Skeletal muscle tissue (tissue), 4 donors: ENCODE data around the gene TPPP2. TPM values are rescaled to one million over a fixed set of nuclear protein-coding genes. Genes with fewer than 3 reads are reported as not detected.

Source experiments
- H3K27ac ChIP-seq: one replicate; pipeline ENCODE4 v1.7.0; 2013; ENCODE audit warnings: mild to moderate bottlenecking, low read depth, low read length, inconsistent platforms
- H3K27me3 ChIP-seq, 3 donors: one replicate each; pipeline ENCODE4 v1.7.0; 2013; ENCODE audit warnings: low read length in 3 of 3; ENCODE audit not compliant: control insufficient read depth in 3 of 3, insufficient read depth in 3 of 3
- H3K36me3 ChIP-seq, 3 donors: one replicate each; pipeline ENCODE4 v1.7.0; 2013; ENCODE audit warnings: low read length in 3 of 3; ENCODE audit not compliant: control insufficient read depth in 3 of 3, insufficient read depth in 3 of 3
- H3K4me1 ChIP-seq, 3 donors: one replicate each; pipeline ENCODE4 v1.7.0; 2013; ENCODE audit warnings: low read length in 3 of 3, mild to moderate bottlenecking in 3 of 3; ENCODE audit not compliant: control insufficient read depth in 3 of 3, insufficient read depth in 3 of 3
- H3K4me3 ChIP-seq, 3 donors: one replicate each; pipeline ENCODE4 v1.7.0; 2013; ENCODE audit warnings: low read length in 3 of 3
- H3K9ac ChIP-seq, 3 donors: one replicate each; pipeline ENCODE4 v1.7.0; 2013; ENCODE audit warnings: low read length in 3 of 3, mild to moderate bottlenecking in 3 of 3, moderate library complexity in 2 of 3, low read depth in 1 of 3
- H3K9me3 ChIP-seq, 3 donors: one replicate each; pipeline ENCODE4 v1.7.0; 2013; ENCODE audit warnings: low read length in 3 of 3; ENCODE audit not compliant: control insufficient read depth in 3 of 3
- total RNA-seq: library from RNA; depleted of rRNA; stranded (reverse); fragments of >200 nt; gene quantifications from one replicate; pipeline ENCODE4 v1.2.3, GENCODE V29; 2014
- donor health status: Osteomylitis.

The TPPP2 gene
- total RNA-seq, 1 donor from 2014 or later = not detected

DNA sequence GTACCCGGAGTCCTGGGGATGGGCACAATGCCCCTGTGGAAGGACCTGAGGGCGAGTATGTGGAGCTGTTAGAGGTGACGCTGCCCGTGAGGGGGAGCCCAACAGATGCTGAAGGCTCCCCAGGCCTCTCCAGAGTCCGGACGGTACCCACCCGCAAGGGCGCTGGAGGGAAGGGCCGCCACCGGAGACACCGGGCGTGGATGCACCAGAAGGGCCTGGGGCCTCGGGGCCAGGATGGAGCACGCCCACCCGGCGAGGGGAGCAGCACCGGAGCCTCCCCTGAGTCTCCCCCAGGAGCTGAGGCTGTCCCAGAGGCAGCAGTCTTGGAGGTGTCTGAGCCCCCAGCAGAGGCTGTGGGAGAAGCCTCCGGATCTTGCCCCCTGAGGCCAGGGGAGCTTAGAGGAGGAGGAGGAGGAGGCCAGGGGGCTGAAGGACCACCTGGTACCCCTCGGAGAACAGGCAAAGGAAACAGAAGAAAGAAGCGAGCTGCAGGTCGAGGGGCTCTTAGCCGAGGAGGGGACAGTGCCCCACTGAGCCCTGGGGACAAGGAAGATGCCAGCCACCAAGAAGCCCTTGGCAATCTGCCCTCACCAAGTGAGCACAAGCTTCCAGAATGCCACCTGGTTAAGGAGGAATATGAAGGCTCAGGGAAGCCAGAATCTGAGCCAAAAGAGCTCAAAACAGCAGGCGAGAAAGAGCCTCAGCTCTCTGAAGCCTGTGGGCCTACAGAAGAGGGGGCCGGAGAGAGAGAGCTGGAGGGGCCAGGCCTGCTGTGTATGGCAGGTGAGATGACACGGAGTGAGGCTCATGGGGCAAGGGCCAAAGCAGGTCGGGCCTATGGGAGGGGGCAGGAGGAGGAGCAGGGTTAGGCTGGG, 44.6 kb downstream of the TPPP2 start:
- Histone ChIP-seq H3K27ac (no peak overlapping the region), H3K36me3 (peaks cover 50 to 57% (median 51%) of the 10 kb centered on the region in 3 donors), H3K9ac (no peak overlapping the region), H3K9me3 (no peaks in the 10 kb centered on the region), H3K4me3 (no peak overlapping the region), H3K27me3 (no peaks in the 10 kb centered on the region), H3K4me1 (peaks cover 18 to 30% (median 19%) of the 10 kb centered on the region in 3 donors)

DNA sequence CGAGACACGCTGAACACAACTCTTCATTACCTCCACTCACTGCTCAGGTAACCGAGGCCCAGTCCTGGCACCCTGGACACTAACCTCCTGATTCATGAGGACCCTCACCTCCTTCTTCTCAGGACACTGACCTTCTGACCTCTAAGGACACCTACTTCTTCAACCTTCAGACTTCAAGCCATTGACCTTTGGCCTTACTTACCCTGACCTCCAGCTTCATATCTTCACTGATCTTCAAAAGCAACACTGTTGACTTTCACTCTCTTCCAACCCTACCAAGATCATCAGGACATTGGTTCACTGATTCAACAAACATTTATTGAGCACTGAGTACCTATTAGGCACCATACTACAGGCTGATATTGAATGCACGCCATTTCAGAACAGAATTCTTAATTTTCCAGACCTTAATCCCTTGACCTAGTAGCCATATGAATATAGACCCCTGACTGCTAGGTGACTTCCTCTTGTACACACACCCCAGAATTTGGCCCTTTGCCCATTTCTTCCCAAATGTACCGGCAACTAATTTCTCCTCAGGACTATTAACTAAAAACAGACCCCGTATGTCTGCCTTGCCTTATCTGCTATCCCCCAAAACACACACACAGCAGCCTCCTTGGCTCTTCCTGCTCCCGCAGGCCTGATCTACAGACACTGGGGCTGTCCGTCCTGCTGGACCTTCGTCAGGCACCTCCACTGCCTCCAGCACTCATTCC, 45.9 kb downstream of the TPPP2 start:
- Histone ChIP-seq H3K9me3 (no peaks in the 10 kb centered on the region), H3K4me1 (peaks cover 13 to 25% (median 16%) of the 10 kb centered on the region in 3 donors), H3K27ac (no peak overlapping the region), H3K27me3 (no peaks in the 10 kb centered on the region), H3K4me3 (no peak overlapping the region), H3K36me3 (peaks cover 63 to 69% (median 64%) of the 10 kb centered on the region in 3 donors), H3K9ac (no peak overlapping the region)

DNA sequence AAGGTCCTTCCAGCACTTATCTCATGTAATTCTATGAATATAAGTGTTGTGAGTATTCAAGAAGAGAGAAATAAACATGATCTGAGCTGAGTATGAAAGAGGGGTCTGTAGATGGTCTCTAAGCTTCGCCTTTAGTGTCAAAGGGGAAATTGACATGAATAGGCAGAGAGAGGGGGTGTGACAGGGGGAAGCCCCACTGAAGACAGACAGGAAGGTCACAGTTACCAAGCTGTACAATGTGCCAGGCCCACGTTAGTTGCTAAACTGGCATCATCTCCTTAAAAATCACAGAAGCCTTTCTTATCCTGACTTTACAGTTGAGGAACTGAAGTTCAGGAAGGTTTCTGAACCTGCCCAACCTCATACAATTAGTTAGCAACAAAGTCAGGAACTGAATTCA, 47.7 kb downstream of the TPPP2 start:
- Histone ChIP-seq H3K4me3 (no peak overlapping the region), H3K9ac (no peak overlapping the region), H3K36me3 (peaks cover 78 to 85% (median 79%) of the 10 kb centered on the region in 3 donors), H3K27ac (no peak overlapping the region), H3K4me1 (peaks cover 4 to 9% (median 4%) of the 10 kb centered on the region in 3 donors), H3K27me3 (no peaks in the 10 kb centered on the region), H3K9me3 (no peaks in the 10 kb centered on the region)

DNA sequence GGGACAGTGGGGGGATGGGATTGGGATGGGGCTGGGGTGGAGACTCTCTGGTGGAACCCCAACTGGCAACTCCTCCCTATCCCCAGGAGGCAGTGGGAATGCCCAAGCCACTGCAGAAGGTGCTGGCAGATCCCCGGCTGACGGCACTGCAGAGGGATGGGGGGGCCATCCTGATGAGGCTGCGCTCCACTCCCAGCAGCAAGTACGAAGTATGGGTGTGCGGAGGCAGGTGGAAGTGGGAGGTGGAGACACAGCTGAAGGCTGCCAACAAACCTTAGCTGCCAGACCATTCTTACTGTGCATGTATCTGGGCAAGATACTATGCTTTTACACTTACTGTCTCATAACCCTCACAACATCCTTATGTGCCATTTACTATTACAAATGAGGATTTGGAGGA, 48.3 kb downstream of the TPPP2 start:
- peaks cover 0 to 3% (median under 1%) of the 10 kb centered on the region in 3 donors for H3K4me1 ChIP-seq
- no peaks in the 10 kb centered on the region for H3K9me3 ChIP-seq
- no peak overlapping the region for H3K4me3 ChIP-seq
- H3K27me3 ChIP-seq = no peaks in the 10 kb centered on the region
- H3K9ac ChIP-seq = no peak overlapping the region
- H3K36me3 ChIP-seq = peaks cover 79 to 85% (median 79%) of the 10 kb centered on the region in 3 donors
- no peak overlapping the region for H3K27ac ChIP-seq

DNA sequence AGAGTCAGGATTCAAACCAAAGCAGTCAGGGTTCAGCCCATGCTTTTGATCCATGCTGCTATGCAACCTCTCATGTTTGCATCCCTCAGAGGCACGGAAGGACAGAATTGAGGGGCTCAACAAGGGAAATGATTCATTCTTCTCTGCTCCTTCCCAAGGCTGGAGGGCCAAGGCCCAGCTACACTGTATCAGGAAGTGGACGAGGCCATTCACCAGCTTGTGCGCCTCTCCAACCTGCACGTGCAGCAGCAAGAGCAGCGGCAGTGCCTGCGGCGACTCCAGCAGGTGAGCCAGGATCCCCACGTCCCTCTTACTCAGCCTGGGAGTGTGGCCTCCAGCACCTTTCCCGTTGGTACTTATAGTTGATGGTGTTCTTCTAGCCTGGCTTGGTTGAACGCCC, 48.7 kb downstream of the TPPP2 start:
- Histone ChIP-seq H3K27ac (no peak overlapping the region), H3K4me1 (peaks cover 0 to 3% (median 0%) of the 10 kb centered on the region in 3 donors), H3K9ac (no peak overlapping the region), H3K4me3 (no peak overlapping the region), H3K36me3 (peaks cover 76 to 84% (median 80%) of the 10 kb centered on the region in 3 donors), H3K9me3 (no peaks in the 10 kb centered on the region), H3K27me3 (no peaks in the 10 kb centered on the region)

DNA sequence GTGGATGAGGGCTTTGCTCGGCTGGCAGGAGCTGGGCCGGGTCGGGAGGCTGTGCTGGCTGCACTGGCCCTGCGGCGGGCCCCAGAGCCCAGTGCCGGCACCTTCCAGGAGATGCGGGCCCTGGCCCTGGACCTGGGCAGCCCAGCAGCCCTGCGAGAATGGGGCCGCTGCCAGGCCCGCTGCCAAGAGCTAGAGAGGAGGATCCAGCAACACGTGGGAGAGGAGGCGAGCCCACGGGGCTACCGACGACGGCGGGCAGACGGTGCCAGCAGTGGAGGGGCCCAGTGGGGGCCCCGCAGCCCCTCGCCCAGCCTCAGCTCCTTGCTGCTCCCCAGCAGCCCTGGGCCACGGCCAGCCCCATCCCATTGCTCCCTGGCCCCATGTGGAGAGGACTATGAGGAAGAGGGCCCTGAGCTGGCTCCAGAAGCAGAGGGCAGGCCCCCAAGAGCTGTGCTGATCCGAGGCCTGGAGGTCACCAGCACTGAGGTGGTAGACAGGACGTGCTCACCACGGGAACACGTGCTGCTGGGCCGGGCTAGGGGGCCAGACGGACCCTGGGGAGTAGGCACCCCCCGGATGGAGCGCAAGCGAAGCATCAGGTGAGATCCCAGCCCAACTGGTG, 51.6 kb downstream of the TPPP2 start:
- no peaks in the 10 kb centered on the region for H3K4me1 ChIP-seq
- no peak overlapping the region for H3K9ac ChIP-seq
- H3K27me3 ChIP-seq = no peaks in the 10 kb centered on the region
- H3K4me3 ChIP-seq = no peak overlapping the region
- peaks cover 75 to 90% (median 86%) of the 10 kb centered on the region in 3 donors for H3K36me3 ChIP-seq
- no peak overlapping the region for H3K27ac ChIP-seq
- no peaks in the 10 kb centered on the region for H3K9me3 ChIP-seq

Other genes starting within 250 kb of the TPPP2 start
- gene RNASE6, start 248.9 kb upstream of the TPPP2 start, total RNA-seq = 5.2 TPM
- gene RNASE1, start 227.4 kb upstream of the TPPP2 start, total RNA-seq = 113 TPM
- gene RNASE3, start 138.8 kb upstream of the TPPP2 start, total RNA-seq = not detected
- gene RNASE2, start 74.7 kb upstream of the TPPP2 start, total RNA-seq = not detected
- gene METTL17, start 40.2 kb upstream of the TPPP2 start, total RNA-seq = 45.4 TPM
- gene SLC39A2, start 30.9 kb upstream of the TPPP2 start, total RNA-seq = not detected
- gene NDRG2, start 5.2 kb upstream of the TPPP2 start, total RNA-seq = 162 TPM
- gene RNASE13, start 4.6 kb downstream of the TPPP2 start, total RNA-seq = not detected
- not detected for gene RNASE7, start 12.1 kb downstream of the TPPP2 start, total RNA-seq
- not detected for gene RNASE8, start 27.6 kb downstream of the TPPP2 start, total RNA-seq
- gene ARHGEF40, start 40.1 kb downstream of the TPPP2 start, total RNA-seq = 32.4 TPM
- gene ZNF219, start 68.4 kb downstream of the TPPP2 start, total RNA-seq = 5.2 TPM
- gene TMEM253, start 70.8 kb downstream of the TPPP2 start, total RNA-seq = not detected
- not detected for gene OR5AU1, start 125.8 kb downstream of the TPPP2 start, total RNA-seq
- 440 TPM for gene HNRNPC, start 239.2 kb downstream of the TPPP2 start, total RNA-seq
- gene RPGRIP1, start 249.9 kb downstream of the TPPP2 start, total RNA-seq = not detected